ENCODE measurements around the gene NLRP14.

NLRP14 gene

GRCh38 chr11:6988506-6988905 is 31.8 kb upstream of the NLRP14 start:
- no peak for TF ChIP-seq REST (IDR thresholded peaks at IDR 0.05; ENCODE audit: insufficient replicate concordance, low read depth)
- TF ChIP-seq POLR2AphosphoS5 (IDR thresholded peaks at IDR 0.05; ENCODE audit: low read depth) = no peak
- no peaks in the 10 kb centered on the region for H3K27me3 ChIP-seq (ENCODE audit: insufficient read depth, poor library complexity, severe bottlenecking)
- no peak overlapping the region for H3K27ac ChIP-seq (replicated peaks)
- no peak overlapping the region for H3K4me3 ChIP-seq (replicated peaks; ENCODE audit: insufficient read depth, low read length)
- DNase-seq (ENCODE audit: low read depth in 1 of 2, low spot score in 1 of 2) = no peak

- TF ChIP-seq SPI1 (IDR thresholded peaks at IDR 0.05; ENCODE audit: borderline replicate concordance, low read depth) = no peak
- TF ChIP-seq POLR2AphosphoS5 (IDR thresholded peaks at IDR 0.05; ENCODE audit: low read depth) = no peak
- no peak for TF ChIP-seq CTCF (IDR thresholded peaks at IDR 0.05; ENCODE audit: insufficient read depth, low read length)
Observed at GRCh38 chr11:6991227-6991626, 29.1 kb upstream of the NLRP14 start.

GRCh38 chr11:6992026-6992425 is 28.3 kb upstream of the NLRP14 start:
- TF ChIP-seq GABPA (IDR thresholded peaks at IDR 0.05; ENCODE audit: low read depth) = no peak
- no peak for TF ChIP-seq REST (IDR thresholded peaks at IDR 0.05; ENCODE audit: insufficient replicate concordance, low read depth)
- TF ChIP-seq POLR2AphosphoS5 (IDR thresholded peaks at IDR 0.05; ENCODE audit: low read depth) = no peak
- no peak for TF ChIP-seq SPI1 (IDR thresholded peaks at IDR 0.05; ENCODE audit: borderline replicate concordance, low read depth)
- no peak for TF ChIP-seq CTCF (IDR thresholded peaks at IDR 0.05; ENCODE audit: insufficient read depth, low read length)
- Histone ChIP-seq H3K4me3 (replicated peaks; ENCODE audit: insufficient read depth, low read length) (no peak overlapping the region), H3K27me3 (ENCODE audit: insufficient read depth, poor library complexity, severe bottlenecking) (no peaks in the 10 kb centered on the region), H3K27ac (replicated peaks) (no peak overlapping the region)
- DNase-seq (ENCODE audit: low read depth in 1 of 2, low spot score in 1 of 2) = no peak

More at GRCh38 chr11:6991227-6991626, 29.1 kb upstream of the NLRP14 start:
- no peaks in the 10 kb centered on the region for H3K27me3 ChIP-seq (ENCODE audit: insufficient read depth, poor library complexity, severe bottlenecking)
- no peak overlapping the region for H3K27ac ChIP-seq (replicated peaks)
- no peak for DNase-seq (ENCODE audit: low read depth in 1 of 2, low spot score in 1 of 2)
- no peak overlapping the region for H3K4me3 ChIP-seq (replicated peaks; ENCODE audit: insufficient read depth, low read length)

- no peak for TF ChIP-seq SPI1 (IDR thresholded peaks at IDR 0.05; ENCODE audit: borderline replicate concordance, low read depth)
- no peak for TF ChIP-seq CTCF (IDR thresholded peaks at IDR 0.05; ENCODE audit: insufficient read depth, low read length)
- TF ChIP-seq REST (IDR thresholded peaks at IDR 0.05; ENCODE audit: insufficient replicate concordance, low read depth) = no peak
- no peak for TF ChIP-seq GABPA (IDR thresholded peaks at IDR 0.05; ENCODE audit: low read depth)
- TF ChIP-seq POLR2AphosphoS5 (IDR thresholded peaks at IDR 0.05; ENCODE audit: low read depth) = no peak
- no peak for DNase-seq (ENCODE audit: low read depth in 1 of 2, low spot score in 1 of 2)
- Histone ChIP-seq H3K27ac (replicated peaks) (no peak overlapping the region), H3K27me3 (ENCODE audit: insufficient read depth, poor library complexity, severe bottlenecking) (no peaks in the 10 kb centered on the region), H3K4me3 (replicated peaks; ENCODE audit: insufficient read depth, low read length) (no peak overlapping the region)
Observed at GRCh38 chr11:6992457-6993417, 27.5 kb upstream of the NLRP14 start.
